ENCODE measurements around the gene HAO1. TPM values are rescaled to one million over a fixed set of nuclear protein-coding genes. Genes with fewer than 3 reads are reported as not detected.

Gene HAO1
- total RNA-seq, 2 experiments from 2014 or later: not detected

- Histone ChIP-seq H3K27ac (ENCODE audit: low read depth in 1 of 2, low read length in 2 of 2) (no peak overlapping the region), H3K4me3 (ENCODE audit: low read length) (no peak overlapping the region), H3K27me3 (ENCODE audit: control insufficient read depth in 1 of 2, insufficient read depth in 2 of 2, low read length in 2 of 2) (no peaks in the 10 kb centered on the region), H3K36me3 (ENCODE audit: insufficient read depth, low read length) (no peaks in the 10 kb centered on the region), H3K9me3 (ENCODE audit: control insufficient read depth in 1 of 2, insufficient read depth in 1 of 2, low read length in 2 of 2) (no peaks in the 10 kb centered on the region), H3K4me1 (ENCODE audit: insufficient read depth, low read length) (no peaks in the 10 kb centered on the region)
- no peak overlapping the region for H3K4me3 Mint-ChIP-seq
- H3K4me1 Mint-ChIP-seq (ENCODE audit: low read depth): no peaks in the 10 kb centered on the region
- H3K36me3 Mint-ChIP-seq (ENCODE audit: low read depth): no peaks in the 10 kb centered on the region
- no peaks in the 10 kb centered on the region for H3K9me3 Mint-ChIP-seq
- DNase-seq (no peak), ATAC-seq (ENCODE audit: poor library complexity) (no peak)
- peaks cover 7% of the 10 kb centered on the region for H3K27me3 Mint-ChIP-seq
- intact Hi-C loops (cut with DNase I, micrococcal nuclease): no loop called here
- TF ChIP-seq CTCF (IDR thresholded peaks at IDR 0.05): no peak
- ChIA-PET CTCF (no interaction called here), POLR2A (no interaction called here)
- no peak overlapping the region for H3K27ac Mint-ChIP-seq
These were observed 86.8 kb downstream of the HAO1 start for GRCh38 chr20:7853493-7853892.

- Mint-ChIP-seq H3K27me3 (peaks cover 7% of the 10 kb centered on the region), H3K4me1 (ENCODE audit: low read depth) (no peaks in the 10 kb centered on the region), H3K9me3 (no peaks in the 10 kb centered on the region), H3K4me3 (no peak overlapping the region), H3K27ac (no peak overlapping the region), H3K36me3 (ENCODE audit: low read depth) (no peaks in the 10 kb centered on the region)
- ChIA-PET POLR2A (no interaction called here), CTCF (no interaction called here)
- no peaks in the 10 kb centered on the region for H3K27me3 ChIP-seq (ENCODE audit: control insufficient read depth in 1 of 2, insufficient read depth in 2 of 2, low read length in 2 of 2)
- intact Hi-C loops (cut with DNase I, micrococcal nuclease): no loop called here
- TF ChIP-seq CTCF (IDR thresholded peaks at IDR 0.05): no peak
- no peaks in the 10 kb centered on the region for H3K9me3 ChIP-seq (ENCODE audit: control insufficient read depth in 1 of 2, insufficient read depth in 1 of 2, low read length in 2 of 2)
- H3K4me1 ChIP-seq (ENCODE audit: insufficient read depth, low read length): no peaks in the 10 kb centered on the region
- H3K36me3 ChIP-seq (ENCODE audit: insufficient read depth, low read length): no peaks in the 10 kb centered on the region
- H3K27ac ChIP-seq (ENCODE audit: low read depth in 1 of 2, low read length in 2 of 2): no peak overlapping the region
- DNase-seq (no peak), ATAC-seq (ENCODE audit: poor library complexity) (no peak)
- H3K4me3 ChIP-seq (ENCODE audit: low read length): no peak overlapping the region
These were observed 89.3 kb downstream of the HAO1 start for GRCh38 chr20:7850775-7851490.

- H3K4me3 ChIP-seq (ENCODE audit: low read length): no peak overlapping the region
- CTCF ChIA-PET: no interaction called here
- H3K27ac Mint-ChIP-seq: no peak overlapping the region
- ATAC-seq (ENCODE audit: poor library complexity) (no peak), DNase-seq (no peak)
- no peaks in the 10 kb centered on the region for H3K9me3 Mint-ChIP-seq
- H3K27me3 Mint-ChIP-seq: peaks cover 7% of the 10 kb centered on the region
- no peak overlapping the region for H3K27ac ChIP-seq (ENCODE audit: low read depth in 1 of 2, low read length in 2 of 2)
- TF ChIP-seq CTCF (IDR thresholded peaks at IDR 0.05): no peak
- H3K36me3 ChIP-seq (ENCODE audit: insufficient read depth, low read length): no peaks in the 10 kb centered on the region
- H3K4me3 Mint-ChIP-seq: no peak overlapping the region
- intact Hi-C loops (cut with DNase I, micrococcal nuclease): no loop called here
- no peaks in the 10 kb centered on the region for H3K4me1 ChIP-seq (ENCODE audit: insufficient read depth, low read length)
- no peaks in the 10 kb centered on the region for H3K36me3 Mint-ChIP-seq (ENCODE audit: low read depth)
- no peaks in the 10 kb centered on the region for H3K4me1 Mint-ChIP-seq (ENCODE audit: low read depth)
- no peaks in the 10 kb centered on the region for H3K9me3 ChIP-seq (ENCODE audit: control insufficient read depth in 1 of 2, insufficient read depth in 1 of 2, low read length in 2 of 2)
- POLR2A ChIA-PET: no interaction called here
- H3K27me3 ChIP-seq (ENCODE audit: control insufficient read depth in 1 of 2, insufficient read depth in 2 of 2, low read length in 2 of 2): no peaks in the 10 kb centered on the region
These were observed 90.6 kb downstream of the HAO1 start for GRCh38 chr20:7849675-7850074.
